ENCODE measurements around the gene TGFBR1. TPM values are rescaled to one million over a fixed set of nuclear protein-coding genes. Genes with fewer than 3 reads are reported as not detected.
A peak's percentile ranks its signal among the peaks of the same experiment; 100 is the strongest.

TGFBR1 gene
- total and polyA plus RNA-seq, 3 donors from 2014 or later = 20.9 to 30.8 (median 28.7) TPM

- 83 to 88% methylated on average over 8 of the region's 8 CpGs for WGBS, 2 donors
- TF ChIP-seq, protein P1, sequence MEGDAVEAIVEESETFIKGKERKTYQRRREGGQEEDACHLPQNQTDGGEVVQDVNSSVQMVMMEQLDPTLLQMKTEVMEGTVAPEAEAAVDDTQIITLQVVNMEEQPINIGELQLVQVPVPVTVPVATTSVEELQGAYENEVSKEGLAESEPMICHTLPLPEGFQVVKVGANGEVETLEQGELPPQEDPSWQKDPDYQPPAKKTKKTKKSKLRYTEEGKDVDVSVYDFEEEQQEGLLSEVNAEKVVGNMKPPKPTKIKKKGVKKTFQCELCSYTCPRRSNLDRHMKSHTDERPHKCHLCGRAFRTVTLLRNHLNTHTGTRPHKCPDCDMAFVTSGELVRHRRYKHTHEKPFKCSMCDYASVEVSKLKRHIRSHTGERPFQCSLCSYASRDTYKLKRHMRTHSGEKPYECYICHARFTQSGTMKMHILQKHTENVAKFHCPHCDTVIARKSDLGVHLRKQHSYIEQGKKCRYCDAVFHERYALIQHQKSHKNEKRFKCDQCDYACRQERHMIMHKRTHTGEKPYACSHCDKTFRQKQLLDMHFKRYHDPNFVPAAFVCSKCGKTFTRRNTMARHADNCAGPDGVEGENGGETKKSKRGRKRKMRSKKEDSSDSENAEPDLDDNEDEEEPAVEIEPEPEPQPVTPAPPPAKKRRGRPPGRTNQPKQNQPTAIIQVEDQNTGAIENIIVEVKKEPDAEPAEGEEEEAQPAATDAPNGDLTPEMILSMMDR (IDR thresholded peaks at IDR 0.05) = no peak
- no peak for TF ChIP-seq POLR2A (IDR thresholded peaks at IDR 0.05)
- H3K4me3 ChIP-seq = no peak overlapping the region
- DNase-seq = no peak
- H3K9me3 ChIP-seq = no peaks in the 10 kb centered on the region
- no peak overlapping the region for H3K27ac ChIP-seq
- intact Hi-C loops (cut with DNase I; ENCODE audit: low total_unique reads) = no loop called here
- no peaks in the 10 kb centered on the region for H3K4me1 ChIP-seq
- H3K27me3 ChIP-seq = no peaks in the 10 kb centered on the region
- no peaks in the 10 kb centered on the region for H3K36me3 ChIP-seq (ENCODE audit: low read depth, missing control alignments)
These were observed 45.7 kb downstream of the TGFBR1 start for GRCh38 chr9:99150451-99151171.

GRCh38 chr9:99154356-99154755, 49.4 kb downstream of the TGFBR1 start:
- Histone ChIP-seq H3K36me3 (ENCODE audit: low read depth, missing control alignments) (no peaks in the 10 kb centered on the region), H3K27ac (no peak overlapping the region), H3K4me3 (no peak overlapping the region), H3K4me1 (no peaks in the 10 kb centered on the region), H3K27me3 (no peaks in the 10 kb centered on the region), H3K9me3 (no peaks in the 10 kb centered on the region)
- WGBS, 2 donors = 69 to 70% methylated on average over 3 of the region's 3 CpGs
- intact Hi-C loops (cut with DNase I; ENCODE audit: low total_unique reads) = no loop called here
- DNase-seq = no peak
- TF ChIP-seq, protein P1 (IDR thresholded peaks at IDR 0.05) = no peak
- TF ChIP-seq POLR2A (IDR thresholded peaks at IDR 0.05) = no peak

DNA sequence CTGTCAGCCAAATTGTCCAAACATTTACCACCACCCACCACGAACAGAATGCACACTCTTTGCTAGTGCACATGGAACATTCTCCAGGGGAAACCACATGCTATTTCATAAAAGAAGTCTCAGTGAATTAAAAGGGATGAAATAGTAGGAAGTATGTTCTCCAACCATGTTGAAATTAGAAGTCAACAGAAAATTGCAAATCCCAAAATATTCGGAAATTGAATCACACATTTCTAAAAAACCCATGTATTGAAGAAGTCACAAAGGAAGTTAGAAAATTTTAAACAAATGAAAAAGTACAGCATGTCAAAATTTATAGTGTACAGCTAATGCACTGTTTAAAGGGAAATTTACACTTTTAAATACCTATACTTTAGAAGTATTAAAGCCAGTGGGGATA, 50.8 kb downstream of the TGFBR1 start:
- H3K4me1 ChIP-seq = no peaks in the 10 kb centered on the region
- no peaks in the 10 kb centered on the region for H3K9me3 ChIP-seq
- no peak for DNase-seq
- H3K27me3 ChIP-seq = no peaks in the 10 kb centered on the region
- WGBS, 2 donors = 46 to 49% methylated on average over 2 of the region's 2 CpGs
- H3K4me3 ChIP-seq = no peak overlapping the region
- TF ChIP-seq, protein P1 (IDR thresholded peaks at IDR 0.05) = no peak
- H3K27ac ChIP-seq = no peak overlapping the region
- intact Hi-C loops (cut with DNase I; ENCODE audit: low total_unique reads) = no loop called here
- H3K36me3 ChIP-seq (ENCODE audit: low read depth, missing control alignments) = no peaks in the 10 kb centered on the region

GRCh38 chr9:99158629-99159028, 53.7 kb downstream of the TGFBR1 start:
- WGBS, 2 donors = 33 to 46% methylated on average over 4 of the region's 4 CpGs
- Histone ChIP-seq H3K27me3 (no peaks in the 10 kb centered on the region), H3K9me3 (no peaks in the 10 kb centered on the region), H3K27ac (no peak overlapping the region), H3K4me1 (no peaks in the 10 kb centered on the region), H3K36me3 (ENCODE audit: low read depth, missing control alignments) (no peaks in the 10 kb centered on the region), H3K4me3 (peak overlapping the region in 1 of 2 donors; percentile 7)
- intact Hi-C loops (cut with DNase I; ENCODE audit: low total_unique reads) = no loop called here
- TF ChIP-seq, protein P1 (IDR thresholded peaks at IDR 0.05) = no peak
- TF ChIP-seq POLR2A (IDR thresholded peaks at IDR 0.05) = no peak
- DNase-seq = peak; percentile 52

- no peaks in the 10 kb centered on the region for H3K9me3 ChIP-seq
These were observed 55.3 kb downstream of the TGFBR1 start for GRCh38 chr9:99160173-99160572.

More at GRCh38 chr9:99160173-99160572, 55.3 kb downstream of the TGFBR1 start:
- Histone ChIP-seq H3K27ac (no peak overlapping the region), H3K36me3 (ENCODE audit: low read depth, missing control alignments) (no peaks in the 10 kb centered on the region), H3K4me1 (no peaks in the 10 kb centered on the region), H3K27me3 (no peaks in the 10 kb centered on the region), H3K4me3 (no peak overlapping the region)
- TF ChIP-seq, protein P1 (IDR thresholded peaks at IDR 0.05) = no peak
- no peak for TF ChIP-seq POLR2A (IDR thresholded peaks at IDR 0.05)
- no peak for DNase-seq
- 66 to 80% methylated on average over 6 of the region's 6 CpGs for WGBS, 2 donors
- intact Hi-C loops (cut with DNase I; ENCODE audit: low total_unique reads) = no loop called here
